ENCODE measurements around the gene MTIF2.
A peak's percentile ranks its signal among the peaks of the same experiment; 100 is the strongest.

Gene MTIF2

DNA sequence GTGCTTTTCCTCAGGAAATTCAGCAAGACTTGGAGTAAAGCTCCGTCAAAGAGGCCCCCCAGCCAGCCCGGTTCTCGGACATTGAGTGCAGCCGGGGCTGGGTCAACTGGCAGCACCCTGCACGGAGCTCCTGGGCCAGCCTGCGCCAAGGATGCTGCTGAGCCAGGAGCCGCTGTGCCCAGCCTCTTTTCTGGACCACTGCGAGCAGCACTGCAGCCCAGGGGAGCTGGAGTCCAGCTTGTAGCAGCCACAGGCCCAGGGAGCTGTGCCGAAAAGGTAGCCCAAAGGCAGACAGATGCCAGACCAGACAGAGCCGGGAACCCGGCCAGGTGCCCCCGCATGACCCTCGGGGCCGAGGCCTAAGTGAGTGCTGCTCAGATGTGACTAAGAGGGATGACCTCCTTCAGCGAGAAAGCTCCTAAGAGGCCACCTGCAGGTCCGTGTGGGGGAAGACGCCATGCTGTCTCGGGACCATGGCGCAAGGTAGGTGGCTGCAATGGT lies 44.2 kb downstream of the MTIF2 start:
- TF ChIP-seq EGR1 (IDR thresholded peaks at IDR 0.05), result no peak

DNA sequence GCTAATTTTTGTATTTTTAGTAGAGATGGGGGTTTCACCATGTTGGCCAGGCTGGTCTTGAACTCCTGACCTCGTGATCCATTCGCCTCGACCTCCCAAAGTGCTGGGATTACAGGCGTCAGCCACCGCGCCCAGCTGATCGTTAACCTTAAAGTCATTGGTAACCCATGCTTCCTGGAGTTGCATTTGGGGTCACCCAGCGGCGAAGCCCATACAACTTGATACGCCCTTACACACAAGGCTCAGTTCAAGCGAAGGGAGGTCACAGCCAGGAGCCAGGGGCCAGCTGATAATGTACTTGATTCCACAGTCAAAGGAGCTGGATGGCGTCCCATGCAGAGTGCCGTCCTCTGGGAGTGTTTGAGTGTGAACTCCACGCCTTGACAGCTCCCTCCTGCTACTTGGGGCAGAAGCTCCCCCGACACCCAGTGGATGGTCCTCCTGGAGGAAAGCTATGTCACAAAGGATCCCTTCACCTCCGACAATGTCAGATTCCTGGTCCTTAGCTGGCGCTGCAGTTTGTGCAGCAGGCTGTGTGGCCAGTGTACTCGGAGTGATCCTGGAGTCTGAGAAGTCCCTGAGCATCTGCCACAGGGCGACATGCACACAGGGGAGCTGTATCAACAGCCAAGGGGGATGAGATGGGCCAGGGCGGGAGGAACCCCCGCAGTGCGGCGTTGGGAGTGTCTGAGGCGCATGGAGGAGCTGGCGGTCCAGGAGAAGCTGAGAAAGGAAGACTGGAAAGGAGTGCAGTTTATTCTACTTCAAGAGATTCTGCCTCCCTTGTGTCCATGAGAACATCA lies 44.9 kb downstream of the MTIF2 start:
- TF ChIP-seq TCF12 (IDR thresholded peaks at IDR 0.05; ENCODE audit: low read depth), result no peak
- TF ChIP-seq CEBPB (IDR thresholded peaks at IDR 0.05), result no peak
- TF ChIP-seq EP300 (IDR thresholded peaks at IDR 0.05; ENCODE audit: borderline replicate concordance), result no peak
- no peak for TF ChIP-seq RAD21 (IDR thresholded peaks at IDR 0.05; ENCODE audit: low read depth)
- TF ChIP-seq ZBTB7A (IDR thresholded peaks at IDR 0.05; ENCODE audit: low read depth), result no peak
- TF ChIP-seq EGR1 (IDR thresholded peaks at IDR 0.05), result no peak
- no peak for TF ChIP-seq TEAD4 (IDR thresholded peaks at IDR 0.05)
- no peak for TF ChIP-seq NFIC (IDR thresholded peaks at IDR 0.05)

DNA sequence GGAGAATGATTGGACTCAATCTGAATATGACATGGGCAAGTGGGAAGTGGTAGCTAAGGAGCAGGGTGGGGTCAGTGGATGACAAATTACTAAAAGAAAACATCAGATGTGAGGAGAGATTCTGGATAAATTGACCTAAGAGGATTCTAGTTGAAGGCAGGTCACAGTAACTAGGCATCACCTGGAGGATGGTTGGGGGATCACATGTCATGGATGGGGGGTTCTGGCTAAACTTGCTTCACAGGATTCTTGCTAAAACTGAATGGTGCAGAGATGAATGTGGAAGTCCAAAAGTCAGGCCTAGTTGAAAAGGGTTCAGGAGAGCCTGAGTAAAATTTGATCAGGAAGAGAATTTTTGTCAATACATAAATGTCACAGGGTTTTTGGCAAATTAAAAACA lies 55.2 kb downstream of the MTIF2 start:
- TF ChIP-seq CREB1 (IDR thresholded peaks at IDR 0.05; ENCODE audit: low read depth) (no peak), ZBTB7A (IDR thresholded peaks at IDR 0.05; ENCODE audit: low read depth) (no peak), EGR1 (IDR thresholded peaks at IDR 0.05) (no peak), CEBPB (IDR thresholded peaks at IDR 0.05) (no peak), FOXM1 (IDR thresholded peaks at IDR 0.05; ENCODE audit: borderline replicate concordance, low read depth) (no peak), TCF12 (IDR thresholded peaks at IDR 0.05; ENCODE audit: low read depth) (no peak)
- TF ChIP-seq, protein P1, sequence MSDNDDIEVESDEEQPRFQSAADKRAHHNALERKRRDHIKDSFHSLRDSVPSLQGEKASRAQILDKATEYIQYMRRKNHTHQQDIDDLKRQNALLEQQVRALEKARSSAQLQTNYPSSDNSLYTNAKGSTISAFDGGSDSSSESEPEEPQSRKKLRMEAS (IDR thresholded peaks at IDR 0.05), result no peak
- TF ChIP-seq, protein P2, sequence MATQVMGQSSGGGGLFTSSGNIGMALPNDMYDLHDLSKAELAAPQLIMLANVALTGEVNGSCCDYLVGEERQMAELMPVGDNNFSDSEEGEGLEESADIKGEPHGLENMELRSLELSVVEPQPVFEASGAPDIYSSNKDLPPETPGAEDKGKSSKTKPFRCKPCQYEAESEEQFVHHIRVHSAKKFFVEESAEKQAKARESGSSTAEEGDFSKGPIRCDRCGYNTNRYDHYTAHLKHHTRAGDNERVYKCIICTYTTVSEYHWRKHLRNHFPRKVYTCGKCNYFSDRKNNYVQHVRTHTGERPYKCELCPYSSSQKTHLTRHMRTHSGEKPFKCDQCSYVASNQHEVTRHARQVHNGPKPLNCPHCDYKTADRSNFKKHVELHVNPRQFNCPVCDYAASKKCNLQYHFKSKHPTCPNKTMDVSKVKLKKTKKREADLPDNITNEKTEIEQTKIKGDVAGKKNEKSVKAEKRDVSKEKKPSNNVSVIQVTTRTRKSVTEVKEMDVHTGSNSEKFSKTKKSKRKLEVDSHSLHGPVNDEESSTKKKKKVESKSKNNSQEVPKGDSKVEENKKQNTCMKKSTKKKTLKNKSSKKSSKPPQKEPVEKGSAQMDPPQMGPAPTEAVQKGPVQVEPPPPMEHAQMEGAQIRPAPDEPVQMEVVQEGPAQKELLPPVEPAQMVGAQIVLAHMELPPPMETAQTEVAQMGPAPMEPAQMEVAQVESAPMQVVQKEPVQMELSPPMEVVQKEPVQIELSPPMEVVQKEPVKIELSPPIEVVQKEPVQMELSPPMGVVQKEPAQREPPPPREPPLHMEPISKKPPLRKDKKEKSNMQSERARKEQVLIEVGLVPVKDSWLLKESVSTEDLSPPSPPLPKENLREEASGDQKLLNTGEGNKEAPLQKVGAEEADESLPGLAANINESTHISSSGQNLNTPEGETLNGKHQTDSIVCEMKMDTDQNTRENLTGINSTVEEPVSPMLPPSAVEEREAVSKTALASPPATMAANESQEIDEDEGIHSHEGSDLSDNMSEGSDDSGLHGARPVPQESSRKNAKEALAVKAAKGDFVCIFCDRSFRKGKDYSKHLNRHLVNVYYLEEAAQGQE (IDR thresholded peaks at IDR 0.05; ENCODE audit: low read depth), result no peak
- TF ChIP-seq, protein P3, sequence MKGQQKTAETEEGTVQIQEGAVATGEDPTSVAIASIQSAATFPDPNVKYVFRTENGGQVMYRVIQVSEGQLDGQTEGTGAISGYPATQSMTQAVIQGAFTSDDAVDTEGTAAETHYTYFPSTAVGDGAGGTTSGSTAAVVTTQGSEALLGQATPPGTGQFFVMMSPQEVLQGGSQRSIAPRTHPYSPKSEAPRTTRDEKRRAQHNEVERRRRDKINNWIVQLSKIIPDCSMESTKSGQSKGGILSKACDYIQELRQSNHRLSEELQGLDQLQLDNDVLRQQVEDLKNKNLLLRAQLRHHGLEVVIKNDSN (IDR thresholded peaks at IDR 0.05), result no peak

DNA sequence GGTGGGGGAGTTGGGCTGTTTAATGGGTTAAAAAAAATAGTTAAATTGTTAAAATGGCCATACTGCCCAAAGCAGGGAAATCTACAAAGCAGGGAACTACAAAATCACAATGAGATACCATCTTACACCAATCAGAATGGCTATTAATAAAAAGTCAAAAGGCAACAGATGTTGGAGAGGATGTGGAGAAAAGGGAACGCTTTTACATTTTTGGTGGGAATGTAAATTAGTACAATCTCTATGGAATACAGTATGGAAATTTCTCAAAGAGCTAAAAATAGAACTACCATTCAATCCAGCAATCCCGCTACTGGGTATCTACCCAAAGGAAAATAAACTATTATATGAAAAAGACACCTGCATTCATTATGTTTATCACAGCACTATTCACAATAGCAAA lies 64.1 kb downstream of the MTIF2 start:
- TF ChIP-seq YY1 (IDR thresholded peaks at IDR 0.05; ENCODE audit: low read depth), result no peak
- TF ChIP-seq EP300 (IDR thresholded peaks at IDR 0.05; ENCODE audit: borderline replicate concordance), result no peak
- TF ChIP-seq CREB1 (IDR thresholded peaks at IDR 0.05; ENCODE audit: low read depth), result no peak
- TF ChIP-seq, protein P1 (IDR thresholded peaks at IDR 0.05), result no peak
- no peak for TF ChIP-seq TAF1 (IDR thresholded peaks at IDR 0.05; ENCODE audit: low read depth)
- no peak for TF ChIP-seq TEAD4 (IDR thresholded peaks at IDR 0.05)

DNA sequence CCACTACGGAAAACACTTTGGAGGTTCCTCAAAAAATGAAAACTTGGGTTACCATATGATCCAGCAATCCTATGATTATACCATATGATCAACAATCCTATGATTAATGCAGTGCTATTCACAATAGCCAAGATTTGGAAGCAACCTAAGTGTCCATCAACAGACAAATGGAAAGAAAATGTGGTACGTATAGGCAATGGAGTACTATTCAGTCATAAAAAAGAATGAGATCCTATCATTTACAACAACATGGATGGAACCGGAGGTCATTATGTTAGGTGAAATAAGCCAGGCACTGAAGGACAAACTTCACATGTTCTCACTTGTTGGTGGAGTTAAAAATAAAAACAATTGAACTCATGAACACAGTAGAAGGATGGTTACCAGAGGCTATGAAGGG lies 64.5 kb downstream of the MTIF2 start:
- no peak for TF ChIP-seq CEBPB (IDR thresholded peaks at IDR 0.05)
- no peak for TF ChIP-seq YY1 (IDR thresholded peaks at IDR 0.05; ENCODE audit: low read depth)
- TF ChIP-seq CREB1 (IDR thresholded peaks at IDR 0.05; ENCODE audit: low read depth), result no peak
- no peak for TF ChIP-seq TAF1 (IDR thresholded peaks at IDR 0.05; ENCODE audit: low read depth)
- TF ChIP-seq, protein P1 (IDR thresholded peaks at IDR 0.05), result no peak
- TF ChIP-seq EGR1 (IDR thresholded peaks at IDR 0.05), result no peak
- no peak for TF ChIP-seq FOXM1 (IDR thresholded peaks at IDR 0.05; ENCODE audit: borderline replicate concordance, low read depth)

DNA sequence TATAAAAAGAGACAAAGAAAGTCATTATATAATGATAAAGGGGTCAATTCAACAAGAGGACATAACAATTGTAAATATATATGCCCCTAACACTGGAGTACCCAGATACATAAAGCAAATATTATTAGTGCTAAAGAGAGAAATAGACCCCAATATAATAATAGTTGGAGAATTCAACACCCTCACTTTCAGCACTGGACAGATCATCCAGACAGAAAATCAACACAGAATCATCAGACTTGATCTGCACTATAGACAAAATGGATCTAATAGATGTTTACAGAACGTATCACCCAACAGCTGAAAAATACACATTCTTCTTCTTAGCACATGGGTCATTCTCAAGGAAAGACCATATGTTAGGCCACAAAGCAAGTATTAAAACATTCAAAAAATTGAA lies 68.6 kb downstream of the MTIF2 start:
- TF ChIP-seq, protein P1 (IDR thresholded peaks at IDR 0.05), result no peak
- TF ChIP-seq, protein P2 (IDR thresholded peaks at IDR 0.05; ENCODE audit: low read depth), result peak; percentile 70

DNA sequence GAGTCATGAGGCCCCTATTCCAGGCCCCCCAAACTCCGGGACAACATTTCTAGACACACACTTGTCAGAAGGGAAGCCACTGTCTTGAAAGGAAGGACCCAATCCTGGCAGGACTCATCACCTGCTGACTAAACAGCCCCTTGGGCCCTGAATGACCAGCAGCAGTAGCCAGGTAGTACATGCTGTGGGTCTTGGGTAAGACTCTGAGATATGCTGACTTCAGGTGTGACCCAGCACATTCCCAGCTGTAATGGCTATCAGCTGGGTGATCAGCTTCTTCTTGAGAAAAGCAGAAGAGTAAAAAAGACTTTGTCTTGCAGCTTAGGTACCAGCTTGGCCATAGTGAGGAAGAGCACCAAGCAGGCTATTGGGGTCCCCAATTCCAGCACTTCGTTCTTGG lies 72.5 kb downstream of the MTIF2 start:
- TF ChIP-seq, protein P1 (IDR thresholded peaks at IDR 0.05), result no peak
- TF ChIP-seq EP300 (IDR thresholded peaks at IDR 0.05; ENCODE audit: borderline replicate concordance) (no peak), EGR1 (IDR thresholded peaks at IDR 0.05) (no peak)
- TF ChIP-seq, protein P2 (IDR thresholded peaks at IDR 0.05; ENCODE audit: low read depth), result no peak

Measured in Ishikawa (cell line).